NCI-H446 treated with DMSO at 0.1 percent for 48 hours (cell line): Measurements from ENCODE around the gene HBP1.
"Not testable (repeated sequence)": the region's sequence is repeated elsewhere in the genome, so short reads cannot be mapped to it uniquely, and the experiment has no call there.

Source experiments
- DNase-seq: peaks from one replicate; lab custom pipeline; 2025; lab: John Stamatoyannopoulos, UW

HBP1 gene

GRCh38 chr7:107168233-107169119, at the start of gene HBP1:
Gene HBP1 (plus strand): TSS chr7:107169003. CDS start chr7:107179894, 10,891 bp downstream.
- DNase-seq: peak; percentile 99

GRCh38 chr7:107119376-107120105, 49.3 kb upstream of the HBP1 start:
- peak; percentile 73 for DNase-seq

- DNase-seq: no peak
Observed at GRCh38 chr7:107122486-107122911, 46.3 kb upstream of the HBP1 start.

GRCh38 chr7:107123392-107123791, 45.4 kb upstream of the HBP1 start:
- DNase-seq: no peak

GRCh38 chr7:107125475-107125874, 43.3 kb upstream of the HBP1 start:
- DNase-seq: no peak

GRCh38 chr7:107128217-107128616, 40.6 kb upstream of the HBP1 start:
- DNase-seq: no peak

- no peak for DNase-seq
Observed at GRCh38 chr7:107128748-107129147, 40.1 kb upstream of the HBP1 start.

- DNase-seq: no peak
Observed at GRCh38 chr7:107130487-107131220, 38.1 kb upstream of the HBP1 start.

GRCh38 chr7:107133396-107133795, 35.4 kb upstream of the HBP1 start:
- DNase-seq: peak; percentile 84

GRCh38 chr7:107138696-107139420, 29.9 kb upstream of the HBP1 start:
- no peak for DNase-seq

- not testable (repeated sequence) for DNase-seq
Observed at GRCh38 chr7:107143875-107144274, 24.9 kb upstream of the HBP1 start.

- DNase-seq: no peak
Observed at GRCh38 chr7:107145067-107145838, 23.6 kb upstream of the HBP1 start.

- no peak for DNase-seq
Observed at GRCh38 chr7:107147464-107148393, 21.1 kb upstream of the HBP1 start.

- no peak for DNase-seq
Observed at GRCh38 chr7:107148721-107149120, 20.1 kb upstream of the HBP1 start.

- DNase-seq: no peak
Observed at GRCh38 chr7:107149863-107150262, 18.9 kb upstream of the HBP1 start.

GRCh38 chr7:107150375-107151073, 18.3 kb upstream of the HBP1 start:
- peak; percentile 59 for DNase-seq

- no peak for DNase-seq
Observed at GRCh38 chr7:107151538-107151937, 17.3 kb upstream of the HBP1 start.

GRCh38 chr7:107152011-107152410, 16.8 kb upstream of the HBP1 start:
- DNase-seq: no peak

GRCh38 chr7:107154826-107155225, 14.0 kb upstream of the HBP1 start:
- no peak for DNase-seq
